HG02588 (cell line): Measurements from ENCODE around the gene CCDC40.
"Not testable (repeated sequence)": the region's sequence is repeated elsewhere in the genome, so short reads cannot be mapped to it uniquely, and the experiment has no call there.

Experiments used
- ATAC-seq: cut with Tn5 transposase; IDR thresholded peaks from one replicate; pipeline ENCODE4 v1.9.1; 2021; ENCODE audit warnings: mild to moderate bottlenecking, moderate library complexity; ENCODE audit not compliant: unreplicated experiment

CCDC40 gene

GRCh38 chr17:80036715-80037477 is 454 bp downstream of the CCDC40 start:
- ATAC-seq = no peak

GRCh38 chr17:80043963-80044362 is 7.5 kb downstream of the CCDC40 start:
- ATAC-seq = no peak

- no peak for ATAC-seq
Measured at GRCh38 chr17:80045703-80046102, 9.3 kb downstream of the CCDC40 start.

- not testable (repeated sequence) for ATAC-seq
Measured at GRCh38 chr17:80046709-80047108, 10.3 kb downstream of the CCDC40 start.

- no peak for ATAC-seq
Measured at GRCh38 chr17:80047176-80047575, 10.7 kb downstream of the CCDC40 start.

- no peak for ATAC-seq
Measured at GRCh38 chr17:80049986-80050385, 13.5 kb downstream of the CCDC40 start.

- no peak for ATAC-seq
Measured at GRCh38 chr17:80050706-80051105, 14.3 kb downstream of the CCDC40 start.

- ATAC-seq = no peak
Measured at GRCh38 chr17:80051681-80052080, 15.2 kb downstream of the CCDC40 start.

- ATAC-seq = no peak
Measured at GRCh38 chr17:80053102-80053501, 16.7 kb downstream of the CCDC40 start.

- ATAC-seq = no peak
Measured at GRCh38 chr17:80055597-80055996, 19.2 kb downstream of the CCDC40 start.

GRCh38 chr17:80058311-80058955 is 22.0 kb downstream of the CCDC40 start:
- ATAC-seq = no peak

GRCh38 chr17:80060644-80061043 is 24.2 kb downstream of the CCDC40 start:
- ATAC-seq = no peak

GRCh38 chr17:80061421-80061820 is 25.0 kb downstream of the CCDC40 start:
- no peak for ATAC-seq

GRCh38 chr17:80063830-80064585 is 27.6 kb downstream of the CCDC40 start:
- ATAC-seq = no peak

GRCh38 chr17:80064696-80065095 is 28.3 kb downstream of the CCDC40 start:
- ATAC-seq = no peak

GRCh38 chr17:80065478-80066170 is 29.2 kb downstream of the CCDC40 start:
- ATAC-seq = no peak

GRCh38 chr17:80067393-80067986 is 31.0 kb downstream of the CCDC40 start:
- no peak for ATAC-seq

GRCh38 chr17:80068301-80069222 is 32.1 kb downstream of the CCDC40 start:
- no peak for ATAC-seq

GRCh38 chr17:80070375-80071115 is 34.1 kb downstream of the CCDC40 start:
- no peak for ATAC-seq
